Activated CD4-positive, alpha-beta memory T cell treated with anti-CD3 and anti-CD28 coated beads for 36 hours (primary cell): Measurements from ENCODE around the gene CTXN1. TPM values are rescaled to one million over a fixed set of nuclear protein-coding genes. Genes with fewer than 3 reads are reported as not detected.
A peak's percentile ranks its signal among the peaks of the same experiment; 100 is the strongest.

Experiments used
- CTCF ChIA-PET: fragments of 350-600 bp; sonication (Branson Sonifier 250); formaldehyde crosslinking; loops from one replicate; lab custom pipeline; 2021; ENCODE audit warnings: antibody characterized with exemption, inconsistent platforms; lab: Charles Lee
- POLR2A ChIA-PET: fragments of 350-600 bp; sonication (Branson Sonifier 250); formaldehyde crosslinking; loops from one replicate; lab custom pipeline; 2021; ENCODE audit warnings: antibody characterized with exemption; lab: Charles Lee
- DNase-seq: peaks from one replicate; pipeline ENCODE4 v3.0.0-alpha.2; 2020
- H3K27ac Mint-ChIP-seq: one replicate; pipeline ENCODE4 v1.8.0; 2021; ENCODE audit warnings: mixed read lengths
- H3K27me3 Mint-ChIP-seq: one replicate; pipeline ENCODE4 v1.8.0; 2021; ENCODE audit warnings: mixed read lengths
- H3K36me3 Mint-ChIP-seq: one replicate; pipeline ENCODE4 v1.8.0; 2021; ENCODE audit warnings: mixed read lengths
- H3K4me1 Mint-ChIP-seq: one replicate; pipeline ENCODE4 v1.8.0; 2021; ENCODE audit warnings: low read depth, mixed read lengths
- H3K4me3 Mint-ChIP-seq: one replicate; pipeline ENCODE4 v1.8.0; 2021; ENCODE audit warnings: mild to moderate bottlenecking, mixed read lengths
- H3K9me3 Mint-ChIP-seq: one replicate; pipeline ENCODE4 v1.8.0; 2021; ENCODE audit warnings: mixed read lengths
- intact Hi-C: fragments of 100-400 bp; cut with micrococcal nuclease; formaldehyde crosslinking; loops from one replicate; pipeline ENCODE4 v1.15.1; 2023
- total RNA-seq, 2 experiments: library from RNA; stranded (reverse); gene quantifications; one replicate each; pipeline ENCODE4 v1.2.3, GENCODE V29; 2021

The CTXN1 gene
- total RNA-seq, 2 experiments from 2014 or later = 0.29 to 0.77 TPM

DNA sequence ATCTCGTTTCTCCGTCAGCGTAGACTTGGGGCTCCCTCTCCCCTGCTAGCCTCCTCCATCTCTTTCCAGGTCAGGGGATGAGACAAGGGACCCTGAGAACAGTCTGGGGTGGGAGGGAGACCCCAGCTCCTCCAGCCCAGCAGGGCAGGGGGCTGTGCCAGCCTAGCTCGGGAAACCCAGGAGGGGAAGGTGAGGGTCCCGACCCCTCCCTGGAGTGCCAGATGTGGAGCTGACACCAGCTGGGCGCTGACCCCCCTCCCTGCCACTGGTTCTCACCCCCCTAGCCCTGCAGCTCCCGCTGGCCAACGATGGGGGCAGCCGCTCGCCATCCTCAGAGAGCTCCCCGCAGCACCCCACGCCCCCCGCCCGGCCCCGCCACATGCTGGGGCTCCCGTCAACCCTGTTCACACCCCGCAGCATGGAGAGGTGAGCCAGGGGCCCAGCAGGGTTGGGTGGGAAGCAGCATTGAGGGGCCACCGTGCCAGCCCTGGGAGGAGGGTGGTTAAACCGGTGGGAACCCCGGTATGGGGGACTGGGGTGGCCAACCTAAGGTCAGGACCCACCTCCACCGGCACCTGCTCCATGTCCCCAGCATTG lies 16.4 kb downstream of the CTXN1 start:
- Mint-ChIP-seq H3K9me3 (no peaks in the 10 kb centered on the region), H3K27ac (no peak overlapping the region), H3K4me3 (no peak overlapping the region), H3K36me3 (peaks cover 25% of the 10 kb centered on the region), H3K4me1 (peaks cover 14% of the 10 kb centered on the region), H3K27me3 (no peaks in the 10 kb centered on the region)
- POLR2A ChIA-PET = no interaction called here
- no peak for DNase-seq
- CTCF ChIA-PET = interaction anchor here (1.0 kb wide), 1 partner anchor 40 kb away, joined by 3 read pairs; no protein-coding TSS in a partner anchor
- intact Hi-C loops = no loop called here

DNA sequence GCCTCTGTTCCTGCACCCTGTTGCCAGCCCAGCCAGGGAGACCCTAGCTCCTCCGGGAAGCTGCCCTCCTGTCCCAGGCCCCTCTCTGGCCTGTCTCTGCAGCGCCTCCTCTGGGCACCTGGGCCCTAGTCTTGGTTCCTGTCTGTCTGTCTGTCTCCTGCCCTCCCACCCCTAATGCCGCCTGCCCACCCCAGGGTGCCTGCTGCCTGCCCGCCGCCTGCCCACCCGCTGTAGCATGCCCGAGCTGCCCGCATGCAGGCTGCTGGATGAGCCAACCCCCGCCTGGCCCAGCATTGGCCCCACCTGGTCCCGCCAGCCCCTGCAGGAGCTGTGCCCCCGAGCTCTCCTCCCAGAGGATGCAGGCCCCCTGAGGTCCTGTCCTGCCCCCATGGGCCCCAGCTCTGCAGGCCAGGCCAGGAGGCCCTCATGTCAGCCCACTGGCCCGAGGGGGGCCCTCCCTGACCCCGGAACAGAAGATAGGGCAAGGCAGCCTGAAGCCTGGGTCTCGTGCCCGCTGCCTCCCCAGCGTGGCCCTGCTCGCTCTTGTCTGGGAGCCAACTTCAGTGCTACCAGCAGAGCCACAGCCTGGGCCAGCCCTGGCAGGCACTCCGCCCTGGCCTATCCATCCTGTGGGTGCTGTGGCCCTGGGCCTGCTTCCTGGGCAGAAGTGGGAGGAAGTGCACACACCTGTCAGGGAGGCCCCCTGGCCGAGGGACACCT lies 17.0 kb downstream of the CTXN1 start:
- H3K27ac Mint-ChIP-seq = no peak overlapping the region
- peaks cover 25% of the 10 kb centered on the region for H3K36me3 Mint-ChIP-seq
- no peak for DNase-seq
- CTCF ChIA-PET = interaction anchor here (1.0 kb wide), 1 partner anchor 39 kb away, joined by 3 read pairs; no protein-coding TSS in a partner anchor
- POLR2A ChIA-PET = no interaction called here
- no peaks in the 10 kb centered on the region for H3K9me3 Mint-ChIP-seq
- H3K4me3 Mint-ChIP-seq = no peak overlapping the region
- intact Hi-C loops = no loop called here
- peaks cover 15% of the 10 kb centered on the region for H3K4me1 Mint-ChIP-seq
- no peaks in the 10 kb centered on the region for H3K27me3 Mint-ChIP-seq

DNA sequence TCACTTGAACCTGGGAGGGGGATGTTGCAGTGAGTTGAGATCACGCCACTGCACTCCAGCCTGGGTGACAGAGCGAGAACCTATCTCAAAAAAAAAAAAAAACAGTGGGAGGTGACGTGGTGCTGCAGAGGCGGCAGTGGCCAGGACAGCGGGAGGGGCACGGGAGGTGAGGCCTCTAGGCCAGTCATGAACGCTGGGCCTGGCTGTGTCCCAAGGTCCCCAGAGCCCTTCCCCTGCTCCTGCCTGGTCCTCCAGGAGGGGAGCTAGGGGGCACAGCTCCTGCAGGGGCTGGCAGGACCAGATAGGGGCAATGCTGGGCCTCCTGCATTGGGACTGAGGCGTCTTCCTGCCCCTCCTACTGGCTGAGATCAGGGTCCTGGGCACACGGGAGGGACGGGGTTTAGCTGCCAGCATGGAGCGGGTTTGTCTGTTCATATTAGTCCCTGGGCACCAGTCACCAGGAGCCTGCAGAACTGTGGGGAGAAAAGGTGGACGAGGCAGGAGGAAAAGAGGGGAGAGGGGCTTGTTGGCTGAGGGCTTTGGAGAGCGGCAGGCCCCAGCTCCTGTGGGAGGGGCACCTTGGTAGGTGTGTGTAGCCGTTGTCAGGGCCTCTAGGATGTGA lies 17.7 kb downstream of the CTXN1 start:
- no peak overlapping the region for H3K4me3 Mint-ChIP-seq
- ChIA-PET POLR2A (no interaction called here), CTCF (no interaction called here)
- intact Hi-C loops = no loop called here
- peaks cover 18% of the 10 kb centered on the region for H3K4me1 Mint-ChIP-seq
- H3K36me3 Mint-ChIP-seq = peaks cover 26% of the 10 kb centered on the region
- no peak for DNase-seq
- peaks cover 2% of the 10 kb centered on the region for H3K9me3 Mint-ChIP-seq
- peaks cover 3% of the 10 kb centered on the region for H3K27me3 Mint-ChIP-seq
- no peak overlapping the region for H3K27ac Mint-ChIP-seq

DNA sequence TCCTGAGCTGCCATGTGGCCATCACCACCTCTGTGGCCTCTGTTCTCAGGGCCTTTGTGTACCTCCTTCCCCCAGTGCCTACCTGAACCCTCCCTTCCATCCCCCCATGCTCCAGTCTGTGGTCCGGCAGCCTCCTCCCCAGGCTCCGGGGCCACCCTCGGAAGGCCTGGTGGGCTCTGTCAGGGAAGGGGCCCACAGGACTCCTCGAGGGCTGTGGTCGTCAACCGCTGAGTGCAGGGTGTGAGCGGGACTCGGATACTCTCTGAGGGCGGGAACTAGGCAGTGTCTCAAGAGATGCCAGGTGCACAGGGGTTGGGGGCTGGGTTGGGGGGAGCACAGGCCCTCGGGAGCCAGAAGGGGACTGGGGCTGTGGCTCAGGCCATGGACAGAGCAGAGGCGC lies 18.4 kb downstream of the CTXN1 start:
- Mint-ChIP-seq H3K27ac (no peak overlapping the region), H3K9me3 (peaks cover 2% of the 10 kb centered on the region), H3K4me1 (peaks cover 19% of the 10 kb centered on the region), H3K27me3 (peaks cover 3% of the 10 kb centered on the region), H3K4me3 (no peak overlapping the region), H3K36me3 (peaks cover 22% of the 10 kb centered on the region)
- no peak for DNase-seq
- POLR2A ChIA-PET = no interaction called here
- CTCF ChIA-PET = no interaction called here
- intact Hi-C loops = no loop called here

DNA sequence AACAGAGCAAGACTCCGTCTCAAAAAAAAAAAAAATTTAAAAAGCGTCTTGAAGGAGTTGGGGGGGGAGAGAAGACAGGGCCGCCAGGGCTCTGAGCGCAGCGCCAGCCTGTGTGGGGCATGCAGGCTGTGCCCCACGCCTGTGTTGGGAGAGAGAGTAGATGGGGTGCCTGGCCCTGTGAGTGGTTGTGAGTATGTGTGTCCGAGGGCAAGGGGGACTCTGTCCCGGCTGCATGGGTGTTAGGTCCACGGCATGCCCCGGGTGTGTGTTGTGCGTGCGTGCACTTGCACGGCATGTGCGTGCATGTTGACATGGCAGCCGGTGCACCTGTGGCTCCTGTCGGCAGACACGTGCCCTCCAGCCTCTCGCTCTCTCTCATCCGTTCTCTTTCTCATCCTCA lies 18.8 kb downstream of the CTXN1 start:
- no peak for DNase-seq
- Mint-ChIP-seq H3K36me3 (peaks cover 21% of the 10 kb centered on the region), H3K4me3 (no peak overlapping the region), H3K9me3 (peaks cover 2% of the 10 kb centered on the region), H3K27me3 (peaks cover 3% of the 10 kb centered on the region), H3K4me1 (peaks cover 21% of the 10 kb centered on the region), H3K27ac (no peak overlapping the region)
- POLR2A ChIA-PET = interaction anchor here (0.7 kb wide), 1 partner anchor 13 kb away, joined by 3 read pairs; the partner anchor contains the start of gene SNAPC2
- CTCF ChIA-PET = no interaction called here
- intact Hi-C loops = no loop called here

DNA sequence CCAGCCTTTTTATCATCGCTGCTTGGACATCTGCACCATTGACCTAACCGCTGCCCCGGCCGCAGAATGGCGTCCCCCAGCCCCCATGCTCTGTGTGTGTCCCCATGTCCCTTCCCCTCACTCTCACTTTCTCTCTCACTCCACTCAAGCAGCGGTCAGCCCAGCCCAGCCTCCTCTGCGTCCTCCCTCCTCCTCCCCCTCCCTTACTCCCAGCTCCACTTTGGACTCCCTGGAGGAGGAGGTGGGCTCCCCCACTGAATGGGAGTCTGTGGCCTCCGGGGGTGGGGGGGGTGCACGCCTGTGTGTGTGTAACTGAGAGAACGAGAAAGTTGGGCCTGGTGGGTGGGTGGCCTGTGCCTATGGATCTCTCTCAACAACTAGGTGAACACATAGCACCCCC lies 20.1 kb downstream of the CTXN1 start:
- H3K27me3 Mint-ChIP-seq = peaks cover 3% of the 10 kb centered on the region
- intact Hi-C loops = no loop called here
- peaks cover 2% of the 10 kb centered on the region for H3K9me3 Mint-ChIP-seq
- POLR2A ChIA-PET = no interaction called here
- H3K4me3 Mint-ChIP-seq = peak overlapping the region; percentile 48
- DNase-seq = no peak
- peaks cover 13% of the 10 kb centered on the region for H3K36me3 Mint-ChIP-seq
- CTCF ChIA-PET = interaction anchor here (1.1 kb wide), 1 partner anchor 37 kb away, joined by 6 read pairs; no protein-coding TSS in a partner anchor
- no peak overlapping the region for H3K27ac Mint-ChIP-seq
- peaks cover 21% of the 10 kb centered on the region for H3K4me1 Mint-ChIP-seq

DNA sequence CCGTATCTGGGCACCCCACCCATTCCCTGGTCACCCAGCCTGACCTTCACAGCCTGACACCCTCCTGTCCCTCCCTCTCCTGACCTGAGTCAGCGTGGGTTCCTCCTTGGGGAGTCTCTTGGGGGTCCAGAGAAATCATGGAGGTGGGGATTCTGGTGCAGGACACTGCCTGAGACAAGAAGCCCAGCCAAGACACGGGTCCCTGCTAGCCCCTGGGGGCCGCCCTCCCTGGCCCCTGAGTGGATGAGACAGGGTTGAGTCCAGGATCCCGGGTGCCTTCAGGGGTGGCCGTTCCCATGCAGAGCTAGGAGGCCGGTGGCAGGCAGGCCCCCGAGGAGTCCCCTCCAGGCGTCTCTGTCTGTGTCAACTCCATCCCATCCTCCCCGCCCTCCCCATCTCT lies 20.7 kb downstream of the CTXN1 start:
- ChIA-PET POLR2A (no interaction called here), CTCF (interaction anchor here (1.1 kb wide), 1 partner anchor 36 kb away, joined by 6 read pairs; no protein-coding TSS in a partner anchor)
- H3K27me3 Mint-ChIP-seq = peaks cover 3% of the 10 kb centered on the region
- peak overlapping the region; percentile 84 for H3K27ac Mint-ChIP-seq
- peaks cover 9% of the 10 kb centered on the region for H3K36me3 Mint-ChIP-seq
- DNase-seq = no peak
- peaks cover 2% of the 10 kb centered on the region for H3K9me3 Mint-ChIP-seq
- intact Hi-C loops = no loop called here
- peaks cover 21% of the 10 kb centered on the region for H3K4me1 Mint-ChIP-seq
- peak overlapping the region; percentile 86 for H3K4me3 Mint-ChIP-seq

DNA sequence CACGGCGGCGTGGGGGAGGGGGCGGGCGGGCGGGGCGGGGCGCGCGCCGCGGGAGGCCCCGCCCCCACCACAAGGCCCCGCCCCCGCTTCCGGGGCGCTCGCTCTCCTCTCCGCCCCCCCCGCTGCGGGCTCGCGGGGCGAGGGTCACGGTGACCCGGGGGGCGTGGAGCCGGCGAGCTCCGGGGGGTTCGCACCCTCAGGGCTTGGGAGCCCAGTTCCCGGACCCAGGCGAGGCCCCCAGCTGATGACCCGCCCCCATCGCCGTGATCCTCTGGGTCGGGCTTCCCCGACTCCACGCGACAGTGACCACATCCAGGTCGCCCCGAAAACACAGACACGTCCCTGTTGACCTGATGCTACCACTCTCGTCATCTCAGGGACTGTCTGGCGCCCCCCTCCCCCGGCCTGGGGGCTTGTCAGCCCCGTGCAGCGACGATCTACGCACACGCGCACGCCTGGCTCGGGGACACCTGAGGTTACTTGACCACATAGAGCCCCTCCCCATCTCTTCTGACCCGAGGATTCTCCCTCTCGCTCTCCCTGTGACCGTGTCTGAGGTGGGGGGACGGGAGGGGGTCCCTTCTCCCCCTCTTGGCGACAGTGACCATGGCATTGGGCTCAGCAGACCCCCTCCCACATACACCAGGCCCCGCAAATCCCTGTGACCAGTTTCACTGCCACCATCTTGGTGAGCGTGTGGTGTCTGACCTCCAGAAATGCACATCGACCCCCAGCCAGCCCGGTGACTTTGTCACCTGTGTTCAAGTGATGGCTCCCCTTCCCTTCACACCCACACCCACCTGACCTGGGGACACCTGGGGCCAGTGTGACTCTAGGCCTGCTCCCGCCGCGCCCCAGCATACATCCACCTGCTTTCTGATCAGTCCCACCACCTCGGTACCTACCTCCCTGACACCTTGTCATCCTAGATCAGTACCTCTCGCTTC lies 21.6 kb downstream of the CTXN1 start:
- H3K36me3 Mint-ChIP-seq = peaks cover 9% of the 10 kb centered on the region
- peak overlapping the region; percentile 86 for H3K4me3 Mint-ChIP-seq
- H3K27ac Mint-ChIP-seq = peak overlapping the region; percentile 93
- peaks cover 3% of the 10 kb centered on the region for H3K27me3 Mint-ChIP-seq
- peaks cover 2% of the 10 kb centered on the region for H3K9me3 Mint-ChIP-seq
- POLR2A ChIA-PET = interaction anchor here (0.5 to 1.6 kb wide), 5 partner anchors 12 to 676 kb away, joined by 3 to 10 read pairs (median 4); partner anchors contain the start of genes SNAPC2 and TIMM44
- intact Hi-C loops = loop anchor here (5.0 kb wide), 1 partner anchor 37 kb away; no protein-coding TSS in a partner anchor
- peak; percentile 72 for DNase-seq
- peaks cover 21% of the 10 kb centered on the region for H3K4me1 Mint-ChIP-seq
- CTCF ChIA-PET = interaction anchor here (0.8 to 2.5 kb wide), 11 partner anchors 13 to 224 kb away, joined by 3 to 27 read pairs (median 7); partner anchors contain the start of genes ELAVL1, SNAPC2, TIMM44 and TRAPPC5

DNA sequence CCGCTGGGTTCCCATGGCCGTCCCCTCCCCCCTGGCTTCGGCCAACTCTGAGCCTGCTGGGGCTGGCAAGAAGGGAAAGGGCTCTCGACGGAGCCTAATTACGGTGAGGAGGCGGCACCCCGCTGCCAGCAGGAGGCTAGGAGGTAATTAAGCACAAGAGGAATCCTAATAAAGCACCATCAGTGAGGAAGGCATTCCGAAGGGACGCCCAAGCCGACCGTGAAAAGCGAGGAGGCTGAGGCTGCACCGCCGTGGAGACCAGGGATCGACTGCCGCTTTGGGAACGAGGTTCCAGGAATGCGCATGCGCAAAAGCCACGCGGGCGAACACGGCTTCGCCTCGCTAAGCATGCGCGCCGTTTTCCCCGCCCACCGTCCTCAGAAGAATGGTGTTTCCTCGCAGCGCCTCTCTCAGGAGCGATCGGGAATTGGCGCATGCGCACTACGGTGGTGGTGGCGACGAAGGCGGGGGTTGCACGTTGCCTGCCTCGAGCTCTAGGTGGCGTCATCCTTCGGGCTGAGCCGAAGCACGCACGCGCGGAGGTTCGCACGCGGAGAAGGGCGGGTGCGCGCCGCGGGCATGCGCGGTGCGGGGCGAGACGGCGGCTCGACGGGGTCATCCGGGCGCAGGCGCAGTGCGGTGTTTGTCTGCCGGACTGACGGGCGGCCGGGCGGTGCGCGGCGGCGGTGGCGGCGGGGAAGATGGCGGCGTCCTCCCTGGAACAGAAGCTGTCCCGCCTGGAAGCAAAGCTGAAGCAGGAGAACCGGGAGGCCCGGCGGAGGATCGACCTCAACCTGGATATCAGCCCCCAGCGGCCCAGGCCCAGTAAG lies 22.5 kb downstream of the CTXN1 start, which contains the start of gene MAP2K7:
Gene MAP2K7 (plus strand): TSS at position 634 of the 830 bp plus-strand sequence. CDS start 68 bp downstream, at position 702.
- CTCF ChIA-PET = interaction anchor here (0.7 to 2.5 kb wide), 13 partner anchors 14 to 365 kb away, joined by 3 to 27 read pairs (median 6); partner anchors contain the start of genes ELAVL1, SNAPC2, TIMM44 and TRAPPC5
- Mint-ChIP-seq H3K4me3 (peak within 1 kb of the TSS; percentile 86), H3K4me1 (peaks cover 21% of the 10 kb centered on the region), H3K27ac (peak within 1 kb of the TSS; percentile 93), H3K27me3 (peaks cover 3% of the 10 kb centered on the region), H3K36me3 (peaks cover 9% of the 10 kb centered on the region), H3K9me3 (peaks cover 2% of the 10 kb centered on the region)
- POLR2A ChIA-PET = interaction anchor here (0.5 to 1.6 kb wide), 6 partner anchors 12 to 677 kb away, joined by 3 to 10 read pairs (median 4); partner anchors contain the start of genes SNAPC2 and TIMM44
- peak; percentile 100 for DNase-seq
- intact Hi-C loops = loop anchor here (1.0 to 5.0 kb wide), 3 partner anchors 17 to 40 kb away; partner anchors contain the start of genes SNAPC2 and TIMM44

DNA sequence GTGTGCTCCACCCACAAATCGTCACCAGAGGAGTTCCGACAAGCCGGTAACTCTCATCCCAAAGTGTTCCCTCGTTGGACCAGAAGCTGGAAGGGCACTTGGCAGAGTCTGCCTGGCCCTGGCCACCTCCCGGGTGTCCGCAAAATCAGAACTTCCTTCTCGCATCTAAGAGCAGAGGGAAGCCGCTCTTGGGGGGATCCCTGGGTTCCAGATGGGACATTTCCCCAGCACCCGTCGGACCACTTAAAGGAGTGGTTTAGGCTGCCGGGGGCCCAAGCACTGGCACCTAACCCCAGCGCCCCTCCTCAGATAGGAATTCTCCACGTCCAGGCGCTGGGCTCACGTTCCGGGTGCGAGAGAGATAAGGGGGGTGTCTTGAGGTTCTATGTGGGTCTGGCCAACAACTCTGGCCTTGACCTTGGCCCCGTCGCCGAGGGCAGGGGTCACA lies 23.1 kb downstream of the CTXN1 start:
- peak; percentile 14 for DNase-seq
- intact Hi-C loops = loop anchor here (1.0 to 5.0 kb wide), 3 partner anchors 17 to 40 kb away; partner anchors contain the start of genes SNAPC2 and TIMM44

More for the DNA sequence above, 23.1 kb downstream of the CTXN1 start:
- Mint-ChIP-seq H3K9me3 (peaks cover 2% of the 10 kb centered on the region), H3K36me3 (peaks cover 9% of the 10 kb centered on the region), H3K27ac (peak overlapping the region; percentile 93), H3K4me1 (peaks cover 21% of the 10 kb centered on the region), H3K4me3 (peak overlapping the region; percentile 83), H3K27me3 (peaks cover 3% of the 10 kb centered on the region)
- ChIA-PET POLR2A (interaction anchor here (0.6 to 1.6 kb wide), 4 partner anchors 15 to 41 kb away, joined by 3 to 10 read pairs (median 5); partner anchors contain the start of genes SNAPC2 and TIMM44), CTCF (interaction anchor here (0.7 to 4.0 kb wide), 13 partner anchors 14 to 364 kb away, joined by 3 to 27 read pairs (median 7); partner anchors contain the start of genes ELAVL1, SNAPC2, TIMM44 and TRAPPC5)
